Breast epithelium (tissue), 3 donors: Measurements from ENCODE around the gene NCOA6.

Experiments
- POLR2A ChIP-seq: fragments of 450-650 bp; IDR thresholded peaks from one replicate; pipeline ENCODE4 v1.6.1; 2016; ENCODE audit warnings: antibody characterized with exemption, mild to moderate bottlenecking, moderate library complexity
- TF ChIP-seq, protein P1 (sequence below), 3 donors: fragments of 450-650 bp; IDR thresholded peaks; one replicate each; pipeline ENCODE4 v1.5.1; 2016 to 2017; ENCODE audit warnings: antibody characterized with exemption in 3 of 3, mild to moderate bottlenecking in 3 of 3, moderate library complexity in 3 of 3

- TF ChIP-seq POLR2A, result no peak
- TF ChIP-seq, protein P1, sequence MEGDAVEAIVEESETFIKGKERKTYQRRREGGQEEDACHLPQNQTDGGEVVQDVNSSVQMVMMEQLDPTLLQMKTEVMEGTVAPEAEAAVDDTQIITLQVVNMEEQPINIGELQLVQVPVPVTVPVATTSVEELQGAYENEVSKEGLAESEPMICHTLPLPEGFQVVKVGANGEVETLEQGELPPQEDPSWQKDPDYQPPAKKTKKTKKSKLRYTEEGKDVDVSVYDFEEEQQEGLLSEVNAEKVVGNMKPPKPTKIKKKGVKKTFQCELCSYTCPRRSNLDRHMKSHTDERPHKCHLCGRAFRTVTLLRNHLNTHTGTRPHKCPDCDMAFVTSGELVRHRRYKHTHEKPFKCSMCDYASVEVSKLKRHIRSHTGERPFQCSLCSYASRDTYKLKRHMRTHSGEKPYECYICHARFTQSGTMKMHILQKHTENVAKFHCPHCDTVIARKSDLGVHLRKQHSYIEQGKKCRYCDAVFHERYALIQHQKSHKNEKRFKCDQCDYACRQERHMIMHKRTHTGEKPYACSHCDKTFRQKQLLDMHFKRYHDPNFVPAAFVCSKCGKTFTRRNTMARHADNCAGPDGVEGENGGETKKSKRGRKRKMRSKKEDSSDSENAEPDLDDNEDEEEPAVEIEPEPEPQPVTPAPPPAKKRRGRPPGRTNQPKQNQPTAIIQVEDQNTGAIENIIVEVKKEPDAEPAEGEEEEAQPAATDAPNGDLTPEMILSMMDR (IDR thresholded peaks at IDR 0.05), result no peak
Observed at GRCh38 chr20:34815636-34816035, 9.8 kb downstream of the NCOA6 start.
